K562 treated with DMSO at 1 percent for 48 hours (cell line): Measurements from ENCODE around the gene HIP1R. TPM values are rescaled to one million over a fixed set of nuclear protein-coding genes. Genes with fewer than 3 reads are reported as not detected.

Source experiments
- total RNA-seq: library from RNA; unstranded; fragments of 300-600 nt; gene quantifications from 2 replicates; pipeline ENCODE4 v1.2.3, GENCODE V29; 2022; ENCODE audit warnings: low replicate concordance; ENCODE audit errors: extremely low read depth

Gene HIP1R
- total RNA-seq = not detected in 2 replicates

GRCh38 chr12:122834921-122835749 lies at the start of gene HIP1R:
Gene HIP1R, plus strand, starts transcription at chr12:122835457. Its CDS starts 94 bp downstream, at chr12:122835551.

GRCh38 chr12:122895704-122896636 lies 60.7 kb downstream of the HIP1R start, which contains the start of gene VPS37B:
Gene VPS37B, minus strand, starts transcription at chr12:122896124. Its CDS starts 62 bp downstream, at chr12:122896062.

Other genes starting within 250 kb of the HIP1R start
- not detected in 2 replicates for gene HCAR2, start 132.1 kb upstream of the HIP1R start, total RNA-seq
- not detected in 2 replicates for gene HCAR3, start 118.6 kb upstream of the HIP1R start, total RNA-seq
- not detected in 2 replicates for gene HCAR1, start 104.6 kb upstream of the HIP1R start, total RNA-seq
- gene DENR, start 82.6 kb upstream of the HIP1R start, total RNA-seq = not detected in 2 replicates
- not detected in 2 replicates for gene CCDC62, start 60.9 kb upstream of the HIP1R start, total RNA-seq
- not detected in 2 replicates for gene VPS37B, start 60.7 kb downstream of the HIP1R start, total RNA-seq
- not detected in 2 replicates for gene ABCB9, start 131.0 kb downstream of the HIP1R start, total RNA-seq
- not detected in 2 replicates for gene OGFOD2, start 139.8 kb downstream of the HIP1R start, total RNA-seq
- 481 TPM in 1 of 2 replicates, not detected in the other for gene ARL6IP4, start 145.2 kb downstream of the HIP1R start, total RNA-seq